Vagina (tissue), 2 donors: ENCODE results near the gene MSLN. TPM values are rescaled to one million over a fixed set of nuclear protein-coding genes. Genes with fewer than 3 reads are reported as not detected.

ENCODE experiments used
- DNase-seq, 2 donors: peaks; one replicate each; pipeline ENCODE4 v3.0.0-alpha.2; 2017; ENCODE audit errors: extremely low spot score in 2 of 2
- H3K27ac ChIP-seq: fragments of 200-600 bp; sonication (generic); one replicate; pipeline ENCODE4 v1.5.1; 2019
- H3K27me3 ChIP-seq: fragments of 200-600 bp; sonication (generic); one replicate; pipeline ENCODE4 v1.5.1; 2019
- H3K36me3 ChIP-seq, 2 donors: fragments of 200-600 bp; sonication (generic); one replicate each; pipeline ENCODE4 v1.5.1; 2017 to 2019
- H3K4me1 ChIP-seq: fragments of 200-600 bp; sonication (generic); one replicate; pipeline ENCODE4 v1.5.1; 2019
- H3K4me3 ChIP-seq, 2 donors: fragments of 200-600 bp; sonication (generic); 1 replicate in 1 of 2; 2 replicates in 1 of 2; pipeline ENCODE4 v1.5.1; 2016 to 2019
- H3K9me3 ChIP-seq: fragments of 200-600 bp; sonication (generic); one replicate; pipeline ENCODE4 v1.5.1; 2019
- CTCF ChIP-seq, 3 experiments: fragments of 450-650 bp in 2 of 3; fragments of 200-600 bp in 1 of 3; sonication (generic) in 1 of 3; IDR thresholded peaks; one replicate each; pipeline ENCODE4 v1.5.1; 2017 to 2019; ENCODE audit warnings: antibody characterized with exemption in 3 of 3, mild to moderate bottlenecking in 2 of 3, moderate library complexity in 2 of 3
- POLR2A ChIP-seq, 2 donors: fragments of 450-650 bp; IDR thresholded peaks; one replicate each; pipeline ENCODE4 v1.6.1; 2017; ENCODE audit warnings: antibody characterized with exemption in 2 of 2, mild to moderate bottlenecking in 2 of 2, moderate library complexity in 2 of 2
- POLR2AphosphoS5 ChIP-seq, 2 donors: sonication (generic); formaldehyde crosslinking; IDR thresholded peaks; one replicate each; pipeline ENCODE4 v1.9.0; 2017; ENCODE audit warnings: antibody characterized with exemption in 2 of 2, mild to moderate bottlenecking in 2 of 2, low read depth in 1 of 2; ENCODE audit not compliant: insufficient read depth in 1 of 2
- intact Hi-C: fragments of 100-400 bp; cut with DNase I; formaldehyde crosslinking; loops from one replicate; pipeline ENCODE4 v1.15.1; 2023
- total RNA-seq: library from RNA; depleted of rRNA; stranded (reverse); fragments of >200 nt; gene quantifications from one replicate; pipeline ENCODE4 v1.2.3, GENCODE V29; 2016

Gene MSLN
- total RNA-seq, 1 donor from 2014 or later, result not detected

GRCh38 chr16:736936-737481 is 23.5 kb upstream of the MSLN start:
- intact Hi-C loops, result no loop called here
- no peak overlapping the region for H3K4me3 ChIP-seq
- TF ChIP-seq POLR2A (IDR thresholded peaks at IDR 0.05) (no peak), POLR2AphosphoS5 (IDR thresholded peaks at IDR 0.05; ENCODE audit: insufficient read depth in 1 of 2, low read depth in 1 of 2) (no peak), CTCF (IDR thresholded peaks at IDR 0.05) (no peak)
- DNase-seq, result no peak
- H3K27me3 ChIP-seq, result no peaks in the 10 kb centered on the region
- H3K9me3 ChIP-seq, result no peaks in the 10 kb centered on the region
- H3K27ac ChIP-seq, result no peak overlapping the region
- H3K4me1 ChIP-seq, result peaks cover 28% of the 10 kb centered on the region
- peaks cover 0 to 44% of the 10 kb centered on the region in 2 donors for H3K36me3 ChIP-seq

- intact Hi-C loops, result no loop called here
- H3K27me3 ChIP-seq, result no peaks in the 10 kb centered on the region
- no peak for TF ChIP-seq POLR2A (IDR thresholded peaks at IDR 0.05)
- TF ChIP-seq POLR2AphosphoS5 (IDR thresholded peaks at IDR 0.05; ENCODE audit: insufficient read depth in 1 of 2, low read depth in 1 of 2), result no peak
- TF ChIP-seq CTCF (IDR thresholded peaks at IDR 0.05), result no peak
- H3K4me3 ChIP-seq, result peak overlapping the region; percentile 85 to 90
- H3K27ac ChIP-seq, result peak overlapping the region; percentile 67
- H3K36me3 ChIP-seq, result peaks cover 0 to 26% of the 10 kb centered on the region in 2 donors
- H3K9me3 ChIP-seq, result no peaks in the 10 kb centered on the region
- DNase-seq, result no peak
- peaks cover 28% of the 10 kb centered on the region for H3K4me1 ChIP-seq
These were observed 20.7 kb upstream of the MSLN start for GRCh38 chr16:739560-740458.

- no peaks in the 10 kb centered on the region for H3K27me3 ChIP-seq
- DNase-seq, result no peak
- TF ChIP-seq POLR2AphosphoS5 (IDR thresholded peaks at IDR 0.05; ENCODE audit: insufficient read depth in 1 of 2, low read depth in 1 of 2) (no peak), POLR2A (IDR thresholded peaks at IDR 0.05) (no peak), CTCF (IDR thresholded peaks at IDR 0.05) (no peak)
- H3K4me1 ChIP-seq, result peaks cover 28% of the 10 kb centered on the region
- H3K4me3 ChIP-seq, result peak overlapping the region; percentile 85 to 90
- peaks cover 0 to 20% of the 10 kb centered on the region in 2 donors for H3K36me3 ChIP-seq
- H3K27ac ChIP-seq, result peak overlapping the region; percentile 67
- intact Hi-C loops, result no loop called here
- H3K9me3 ChIP-seq, result no peaks in the 10 kb centered on the region
These were observed 20.1 kb upstream of the MSLN start for GRCh38 chr16:740459-740763.

GRCh38 chr16:740764-741505 is 19.6 kb upstream of the MSLN start, which contains the start of gene CIAO3:
Gene CIAO3, minus strand, starts transcription at chr16:740997. Its CDS starts 12 bp downstream, at chr16:740985.
- H3K36me3 ChIP-seq, result peaks cover 0 to 15% of the 10 kb centered on the region in 2 donors
- H3K27me3 ChIP-seq, result no peaks in the 10 kb centered on the region
- intact Hi-C loops, result no loop called here
- DNase-seq, result no peak
- no peaks in the 10 kb centered on the region for H3K9me3 ChIP-seq
- peak within 1 kb of the TSS; percentile 85 to 90 for H3K4me3 ChIP-seq
- H3K27ac ChIP-seq, result peak within 1 kb of the TSS; percentile 67
- H3K4me1 ChIP-seq, result peaks cover 28% of the 10 kb centered on the region
- TF ChIP-seq CTCF (IDR thresholded peaks at IDR 0.05), result peak; percentile 87 to 99 (median 97)
- no peak for TF ChIP-seq POLR2A (IDR thresholded peaks at IDR 0.05)
- TF ChIP-seq POLR2AphosphoS5 (IDR thresholded peaks at IDR 0.05; ENCODE audit: insufficient read depth in 1 of 2, low read depth in 1 of 2), result peak; percentile 88 to 94
